Measurements from ENCODE around the gene NR1H2.
"Not testable (repeated sequence)": the region's sequence is repeated elsewhere in the genome, so short reads cannot be mapped to it uniquely, and the experiment has no call there.

The NR1H2 gene

GRCh38 chr19:50376166-50377050 lies at the start of gene NR1H2:
Gene NR1H2, plus strand, starts transcription at chr19:50376457. Its CDS starts 1,149 bp downstream, at chr19:50377606.
- peak; percentile 95 for DNase-seq (ENCODE audit: low read depth)

GRCh38 chr19:50327013-50327412 lies 49.2 kb upstream of the NR1H2 start:
- DNase-seq (ENCODE audit: low read depth) = no peak

GRCh38 chr19:50327461-50328223 lies 48.6 kb upstream of the NR1H2 start:
- no peak for DNase-seq (ENCODE audit: low read depth)

DNA sequence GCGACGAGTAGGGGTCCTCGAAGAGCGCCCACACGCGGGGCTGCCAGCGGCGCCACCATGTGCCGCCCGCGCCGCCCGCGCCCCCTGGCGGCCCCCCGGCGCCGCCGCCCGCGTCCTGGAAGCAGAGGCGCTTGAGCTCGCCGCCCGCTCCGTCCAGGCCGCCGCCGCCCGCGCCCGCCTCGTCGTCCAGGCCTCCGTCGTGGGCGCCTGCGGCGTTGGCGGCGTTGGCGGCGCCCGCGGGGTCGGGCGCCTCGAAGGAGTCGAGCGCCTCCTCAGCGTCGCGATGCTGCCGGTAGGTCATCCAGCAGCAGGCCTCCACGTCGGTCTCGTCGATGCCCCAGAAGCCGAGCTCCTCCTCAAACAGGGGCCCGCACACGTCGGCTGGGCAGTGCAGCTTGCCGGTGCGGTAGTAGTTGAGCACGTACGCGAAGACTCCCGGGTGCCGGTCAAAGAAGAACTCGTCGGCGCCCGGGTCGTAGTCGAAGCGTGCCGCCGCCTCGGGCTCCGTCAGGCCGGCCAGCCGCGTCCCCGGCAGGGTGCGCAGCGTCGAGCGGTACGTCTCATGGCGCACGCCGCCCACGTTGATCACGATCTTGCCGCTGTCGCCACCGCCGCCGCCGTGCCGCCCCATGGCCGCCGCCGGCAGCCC lies 47.9 kb upstream of the NR1H2 start:
- no peak for DNase-seq (ENCODE audit: low read depth)

DNA sequence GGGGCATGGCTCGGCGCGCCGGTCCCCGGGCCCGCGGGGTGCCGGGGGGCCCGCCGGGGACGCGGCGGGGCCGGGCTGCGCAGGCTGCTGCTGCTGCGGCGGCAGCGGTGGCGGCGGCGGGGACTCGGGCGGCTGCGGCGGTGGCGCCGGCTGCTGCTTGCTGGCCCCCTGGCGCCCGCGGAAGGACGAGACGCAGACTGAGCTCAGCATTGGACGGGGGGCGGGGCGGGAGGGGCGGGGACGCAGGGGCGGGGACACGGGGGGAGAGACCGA lies 47.4 kb upstream of the NR1H2 start:
- DNase-seq (ENCODE audit: low read depth) = no peak

DNA sequence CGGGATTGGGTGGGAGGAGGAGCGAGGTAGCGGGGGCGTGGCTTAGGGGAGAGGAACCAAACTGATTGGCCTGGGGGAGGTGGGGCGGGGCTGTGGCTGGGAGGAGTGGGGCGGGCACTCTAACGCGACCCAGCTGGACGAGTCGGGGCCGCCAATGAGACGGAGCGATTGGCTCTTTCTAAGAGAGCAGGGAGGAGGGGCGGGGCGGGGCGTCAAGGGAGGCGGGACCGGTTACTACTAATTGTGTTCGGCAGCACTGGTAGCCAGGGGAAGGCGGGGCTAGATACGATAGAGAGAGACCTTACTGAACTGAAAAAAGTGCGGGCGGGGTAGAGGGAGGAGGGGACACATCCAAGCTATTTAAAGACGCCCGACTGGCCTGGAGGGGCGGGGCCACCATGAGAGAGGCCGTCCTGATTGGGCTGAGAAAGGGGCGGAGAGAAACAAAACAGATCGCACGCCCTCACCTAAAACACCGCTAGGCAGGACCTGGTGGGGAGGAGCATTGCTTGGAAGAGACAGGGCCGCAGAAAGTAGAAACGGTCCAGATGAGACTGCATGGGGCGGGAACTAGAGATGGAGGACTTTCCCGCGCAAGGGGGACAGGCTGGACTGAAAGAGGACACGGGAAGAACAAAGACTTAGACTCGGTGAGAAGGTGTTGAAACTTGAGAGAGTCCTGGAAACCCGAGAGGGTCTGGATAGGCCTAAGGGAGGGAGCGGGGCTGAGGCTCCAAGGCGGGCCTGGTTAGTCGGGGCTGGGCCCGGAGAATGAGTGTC lies 46.9 kb upstream of the NR1H2 start, which contains the start of gene KCNC3:
TSS of gene KCNC3 (minus strand) at position 232 of the 780 bp plus-strand sequence. CDS start 295 bp downstream, outside the sequence.
- peak; percentile 94 for DNase-seq (ENCODE audit: low read depth)

GRCh38 chr19:50329926-50330294 lies 46.3 kb upstream of the NR1H2 start:
- DNase-seq (ENCODE audit: low read depth) = not testable (repeated sequence)

GRCh38 chr19:50330365-50331078 lies 45.7 kb upstream of the NR1H2 start:
- peak; percentile 75 for DNase-seq (ENCODE audit: low read depth)

DNA sequence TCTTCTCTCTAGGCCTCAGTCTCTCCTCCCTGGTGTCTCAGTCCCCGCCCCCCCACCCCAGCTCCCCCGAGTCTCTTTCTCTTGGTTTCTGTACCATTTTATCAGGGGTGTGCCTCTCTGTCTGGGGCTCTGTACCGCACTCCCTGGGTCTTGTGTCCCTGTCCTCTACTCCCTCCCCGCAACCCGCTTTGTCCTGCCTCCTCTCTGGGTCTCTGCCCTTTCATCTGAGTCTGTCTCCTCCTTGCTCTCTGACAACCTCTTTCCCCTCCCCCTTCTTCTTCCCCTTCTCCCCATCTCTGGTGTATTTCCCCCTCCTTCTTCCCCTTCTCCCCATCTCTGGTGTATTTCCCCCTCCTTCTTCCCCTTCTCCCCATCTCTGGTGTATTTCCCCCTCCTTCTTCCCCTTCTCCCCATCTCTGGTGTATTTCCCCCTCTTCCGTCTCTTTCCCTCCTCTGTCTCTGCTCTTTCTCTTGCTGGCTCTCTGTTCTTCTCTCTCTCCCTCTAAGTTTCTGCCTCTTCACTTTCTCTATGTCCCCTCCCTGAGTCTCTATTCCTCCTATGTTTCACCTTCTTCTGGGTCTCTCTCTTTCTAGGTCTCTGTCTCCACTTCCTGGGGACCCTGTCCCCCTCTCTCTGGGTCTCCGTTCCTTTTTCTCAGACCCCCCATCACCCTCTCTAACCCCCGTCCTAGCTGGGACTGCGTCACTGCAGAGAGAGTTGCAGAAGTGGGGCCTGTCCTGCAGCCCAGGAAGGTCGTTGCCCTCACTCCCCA lies 44.9 kb upstream of the NR1H2 start:
- DNase-seq (ENCODE audit: low read depth) = no peak

DNA sequence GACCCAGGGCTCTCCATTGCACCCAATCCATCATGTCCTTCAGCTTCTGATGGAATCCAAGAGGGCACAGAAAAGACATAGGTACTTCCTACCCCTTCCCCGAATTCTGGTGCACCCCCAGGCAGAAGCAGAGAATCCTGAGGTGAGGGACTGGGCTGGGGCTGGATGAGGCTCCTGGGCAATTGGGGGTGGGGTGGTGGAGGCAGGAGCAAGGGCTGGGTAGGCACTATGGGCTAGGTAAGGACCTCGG lies 44.3 kb upstream of the NR1H2 start:
- no peak for DNase-seq (ENCODE audit: low read depth)

- DNase-seq (ENCODE audit: low read depth) = no peak
These were observed 43.8 kb upstream of the NR1H2 start for GRCh38 chr19:50332244-50333038.

DNA sequence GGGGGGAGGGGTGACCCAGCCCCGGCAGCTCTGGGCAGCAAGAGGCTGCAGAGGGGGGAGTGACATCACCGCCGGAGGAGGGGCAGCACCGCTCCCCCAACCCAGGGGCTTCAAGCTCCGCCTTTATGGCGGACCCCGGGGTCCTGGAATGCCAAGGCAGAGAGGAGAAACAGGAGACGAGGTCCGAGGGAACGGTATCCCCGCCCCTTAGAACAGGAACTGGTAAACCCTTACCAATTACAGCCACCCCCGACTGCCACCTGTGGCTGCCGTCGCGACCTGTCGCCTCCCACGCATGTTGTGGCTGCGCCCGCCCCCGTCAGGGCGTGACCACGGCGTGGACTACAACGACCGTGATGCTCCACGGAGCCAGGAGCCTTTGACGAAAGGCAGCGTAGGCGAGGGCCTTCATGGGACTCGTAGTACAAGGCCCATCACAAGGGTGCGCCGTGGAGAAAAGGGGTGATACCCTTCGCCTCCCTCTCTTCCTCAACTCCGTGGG lies 43.0 kb upstream of the NR1H2 start:
- peak; percentile 90 for DNase-seq (ENCODE audit: low read depth)

DNA sequence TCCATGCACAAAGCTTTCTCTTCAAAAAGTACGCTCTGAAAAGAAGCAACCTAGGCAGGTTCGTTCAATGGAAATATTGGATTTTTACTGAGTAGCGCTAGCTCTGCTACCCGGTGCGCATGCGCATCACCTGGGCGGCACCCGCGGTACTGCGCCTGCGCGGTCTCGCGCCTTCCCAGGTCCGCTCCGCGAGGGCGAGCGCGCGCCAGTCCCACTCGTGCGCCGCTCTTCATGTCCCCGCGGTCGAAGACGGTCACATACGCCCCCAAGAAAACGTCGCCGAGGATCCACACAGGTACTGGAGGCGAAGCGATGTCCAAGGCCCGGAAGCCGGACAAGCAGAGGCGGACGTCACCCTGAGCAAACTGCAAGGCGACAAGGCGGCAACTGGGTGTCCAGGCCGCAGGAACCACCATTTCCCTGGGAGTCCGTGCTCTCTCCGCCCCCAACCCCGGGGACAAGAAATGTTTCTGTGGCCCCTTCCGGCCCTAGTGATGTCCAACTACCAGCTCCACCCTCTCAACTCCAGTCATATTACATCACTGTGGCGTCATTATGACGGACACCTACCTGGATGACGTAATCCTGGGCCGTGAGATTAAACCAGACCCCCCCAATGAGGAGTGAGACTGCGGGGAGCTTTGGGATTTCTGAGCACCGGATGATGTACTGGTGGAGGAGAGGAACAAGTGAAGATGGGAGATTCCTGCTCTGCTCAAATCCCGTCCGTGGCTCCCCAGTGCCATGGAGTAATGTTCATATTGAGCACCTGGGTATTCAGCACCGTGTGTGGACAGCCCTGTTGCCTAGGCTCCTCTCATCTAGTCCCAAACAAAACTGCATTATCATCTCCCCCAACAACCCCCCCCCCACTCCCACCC lies 42.3 kb upstream of the NR1H2 start:
- DNase-seq (ENCODE audit: low read depth) = no peak

- DNase-seq (ENCODE audit: low read depth) = no peak
These were observed 41.4 kb upstream of the NR1H2 start for GRCh38 chr19:50334741-50335421.

DNA sequence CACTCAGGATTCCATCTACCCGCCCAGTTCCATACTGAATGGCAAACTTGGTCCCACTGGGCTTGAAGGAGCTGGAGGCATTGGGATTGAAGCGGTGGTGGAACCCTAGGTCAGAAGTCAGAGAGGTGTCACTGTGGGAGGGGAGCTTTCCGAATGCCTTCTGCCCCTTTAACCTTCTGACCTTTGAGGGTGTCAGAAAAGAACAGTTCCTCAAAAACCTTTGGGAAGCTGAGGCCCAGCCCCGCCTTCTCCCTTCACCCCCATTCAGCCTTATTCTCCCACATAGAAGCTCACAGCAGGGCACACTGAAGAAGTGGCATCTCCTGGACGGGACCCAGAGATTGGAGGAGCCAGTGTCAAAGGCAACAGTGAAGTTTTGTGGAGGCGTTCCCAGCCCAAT lies 39.2 kb upstream of the NR1H2 start:
- DNase-seq (ENCODE audit: low read depth) = not testable (repeated sequence)

DNA sequence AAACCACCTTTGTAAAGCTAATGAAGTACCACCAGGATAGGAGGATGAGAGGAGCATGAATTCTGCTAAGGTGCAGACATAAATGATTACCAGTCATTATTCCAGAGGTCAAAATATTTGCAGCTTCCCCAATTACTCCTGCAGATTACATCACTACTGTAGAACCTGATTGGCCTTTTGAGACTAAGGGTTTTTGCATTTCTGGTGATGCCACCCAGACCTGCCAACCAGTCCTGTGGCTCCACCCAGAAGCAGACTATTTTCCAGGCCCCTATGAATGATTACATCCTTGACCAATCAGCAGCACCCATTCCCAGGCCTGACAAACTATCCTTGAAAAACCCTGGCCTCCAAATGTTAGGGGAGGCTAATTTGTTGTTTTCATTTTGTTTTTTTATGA lies 35.9 kb upstream of the NR1H2 start:
- no peak for DNase-seq (ENCODE audit: low read depth)

GRCh38 chr19:50341091-50341564 lies 35.1 kb upstream of the NR1H2 start:
- DNase-seq (ENCODE audit: low read depth) = no peak

DNA sequence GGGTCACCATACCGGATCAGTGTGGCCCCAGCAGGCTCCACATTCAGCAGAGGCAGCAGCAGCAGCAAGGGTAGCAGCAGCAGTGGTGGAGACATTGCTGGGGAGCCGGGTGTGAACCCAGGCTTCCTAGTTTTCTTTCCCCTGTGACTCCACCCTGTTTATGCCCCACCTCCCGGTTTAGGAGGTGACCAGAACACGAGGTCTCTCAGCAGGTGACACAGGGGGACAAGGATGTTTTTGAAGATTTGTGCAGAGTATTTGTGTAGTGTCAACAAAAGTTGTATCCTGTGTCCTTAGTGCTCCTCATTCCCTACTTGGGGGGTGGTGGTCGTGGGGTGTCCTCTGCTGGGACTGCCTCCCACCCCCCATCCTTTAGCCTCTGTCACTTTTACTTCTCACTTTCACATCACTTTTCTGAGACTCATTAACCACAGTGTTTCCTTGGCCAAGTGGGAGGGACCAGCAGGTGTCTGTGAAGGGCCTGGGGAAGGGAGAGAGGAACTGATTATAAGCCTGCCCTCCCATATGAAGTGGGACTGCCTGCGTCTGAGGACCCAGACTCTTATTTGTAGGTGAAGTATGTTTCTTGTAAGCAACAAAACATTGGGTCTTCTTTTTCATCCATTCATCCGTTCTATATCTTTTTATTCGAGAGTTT lies 31.5 kb upstream of the NR1H2 start:
- DNase-seq (ENCODE audit: low read depth) = no peak
